GM18907 (cell line): Measurements from ENCODE around the gene MMAB.
A peak's percentile ranks its signal among the peaks of the same experiment; 100 is the strongest.

Source experiments
- ATAC-seq: cut with Tn5 transposase; IDR thresholded peaks from one replicate; pipeline ENCODE4 v1.9.1; 2021; ENCODE audit warnings: mild to moderate bottlenecking, moderate library complexity; ENCODE audit not compliant: unreplicated experiment

The MMAB gene

DNA sequence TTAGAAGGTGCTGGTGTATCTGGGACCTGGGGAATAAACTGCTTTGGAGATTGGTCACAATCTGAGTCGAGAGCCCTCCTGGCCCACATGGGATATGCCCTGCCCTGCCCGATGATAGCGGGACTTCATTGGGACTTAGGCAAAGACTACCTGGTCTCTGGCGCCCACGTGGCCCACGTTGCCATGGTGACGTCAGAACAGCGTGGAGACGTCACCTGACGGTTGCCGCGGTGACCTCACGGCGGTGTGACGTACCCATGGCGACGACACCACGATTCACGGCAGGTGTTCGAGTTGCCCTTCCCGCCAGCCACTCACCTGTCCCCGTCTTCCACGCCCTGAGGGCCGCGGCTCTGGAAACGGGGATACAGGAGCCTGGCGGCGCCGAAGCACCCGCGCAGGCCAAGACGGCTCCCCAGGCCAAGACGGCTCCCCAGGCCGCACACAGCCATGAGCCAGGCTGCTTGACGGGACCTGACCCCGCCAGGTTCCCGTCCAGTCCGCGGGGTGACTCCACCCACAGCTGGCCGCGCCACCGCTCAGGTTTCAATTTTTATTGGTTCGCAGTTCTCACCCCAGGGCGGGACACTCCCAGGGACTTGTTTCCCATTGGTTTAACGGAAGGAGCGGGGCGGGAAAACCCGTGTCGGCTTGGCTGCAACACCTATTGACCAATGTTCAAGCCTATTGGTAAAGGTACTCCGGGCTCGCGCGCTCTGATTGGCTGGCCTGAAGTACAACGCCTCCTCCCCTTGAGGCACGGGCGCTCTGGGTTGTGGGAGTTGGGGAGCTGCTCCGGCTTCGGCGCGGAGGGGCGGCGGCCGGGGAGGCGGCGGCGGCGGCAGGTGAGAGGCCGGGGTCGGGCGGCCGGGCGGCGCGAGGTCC is at the start of gene MMAB, which contains the start of gene MVK:
TSS of gene MMAB (minus strand) at position 476 of the 885 bp plus-strand sequence. CDS start at position 452, 24 bp downstream.
TSS of gene MVK (plus strand) at position 766 of the 885 bp plus-strand sequence. CDS start 1,029 bp downstream, outside the sequence.
- peak; percentile 95 for ATAC-seq

- no peak for ATAC-seq
Observed at GRCh38 chr12:109621901-109622364, 48.6 kb upstream of the MMAB start.

DNA sequence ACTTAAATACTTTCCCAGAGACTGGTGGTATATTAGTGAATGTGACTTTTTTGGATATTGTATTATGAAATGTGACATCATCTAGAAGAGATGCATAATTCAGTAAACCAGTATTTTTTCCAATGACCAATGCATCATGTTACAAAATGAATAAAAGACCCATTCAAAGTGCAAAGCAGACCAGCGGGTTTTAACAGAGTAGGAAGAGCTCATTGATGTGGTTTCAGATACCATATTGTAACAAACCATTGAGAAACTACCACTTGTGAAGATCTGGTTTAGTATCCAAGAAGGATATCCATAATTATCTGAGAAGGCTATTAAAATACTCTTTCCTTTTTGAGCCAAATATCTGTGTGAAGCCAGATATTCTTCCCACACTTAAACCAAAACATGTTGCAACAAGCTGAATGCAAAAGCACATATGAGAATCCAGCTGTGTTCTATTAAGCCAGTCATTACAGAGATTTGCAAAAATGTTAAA is 47.9 kb upstream of the MMAB start:
- ATAC-seq, result no peak

DNA sequence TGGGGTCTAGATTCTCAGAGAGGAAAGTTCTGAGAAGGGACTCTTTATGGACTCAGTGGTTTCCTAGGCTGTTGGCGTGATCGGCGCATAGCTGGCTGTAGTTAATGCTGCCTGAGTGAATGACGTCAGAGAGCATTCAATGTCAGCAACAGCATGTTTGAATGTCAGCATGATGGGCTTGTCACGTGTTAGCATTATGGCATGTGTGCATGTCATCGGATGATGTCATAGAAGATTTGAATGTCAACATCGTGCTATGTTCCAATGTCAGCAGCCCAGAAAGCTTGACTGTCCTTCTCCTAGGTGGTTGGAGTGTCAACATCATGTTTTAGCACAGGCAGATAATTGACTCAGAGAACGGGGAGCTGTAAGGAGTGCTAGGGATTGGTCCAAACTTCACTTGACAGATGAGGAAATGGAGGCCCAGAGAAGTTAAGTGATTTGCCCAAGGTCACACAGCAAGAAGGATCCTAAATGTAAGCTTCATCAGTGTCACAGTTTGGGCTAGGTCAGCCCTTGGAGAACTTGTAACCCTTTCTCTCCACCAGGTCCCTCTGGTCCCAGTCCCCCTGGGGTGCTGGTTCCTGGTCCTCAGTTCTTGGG is 45.8 kb upstream of the MMAB start:
- no peak for ATAC-seq

GRCh38 chr12:109618082-109618481 is 44.8 kb upstream of the MMAB start:
- ATAC-seq, result no peak

- no peak for ATAC-seq
Observed at GRCh38 chr12:109617491-109617890, 44.2 kb upstream of the MMAB start.

DNA sequence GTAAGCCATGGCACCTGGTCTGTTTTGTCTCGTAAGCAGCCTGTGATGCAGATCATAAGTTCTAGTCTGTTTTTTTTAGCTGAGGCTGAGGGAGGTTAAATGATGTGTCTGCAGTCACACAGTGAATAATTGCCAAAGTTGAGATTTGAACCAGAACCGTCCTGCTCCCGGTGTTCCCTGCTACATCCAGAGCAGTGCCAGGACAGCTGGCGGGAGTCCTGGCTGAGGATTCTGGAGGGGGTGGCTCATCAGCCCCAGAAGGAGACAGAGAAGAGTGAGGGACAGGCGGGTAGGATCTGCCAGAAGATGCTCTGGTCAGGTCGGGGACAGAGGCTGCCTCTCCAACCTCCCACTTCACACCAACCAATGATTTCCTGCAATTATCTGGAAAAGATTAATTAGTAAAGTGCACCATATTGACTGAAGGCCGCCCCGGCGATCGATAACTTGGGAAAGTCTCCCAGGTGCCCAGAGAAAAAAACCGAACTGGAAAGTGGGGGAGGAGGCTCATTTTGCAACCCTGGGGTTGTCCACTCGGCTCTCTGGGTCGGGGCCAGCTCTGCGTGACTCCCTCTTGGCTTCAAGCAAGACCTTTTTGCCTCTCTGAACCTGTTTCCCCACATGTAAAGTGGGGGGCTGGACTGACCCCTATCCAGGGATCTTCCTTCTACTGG is 42.4 kb upstream of the MMAB start:
- ATAC-seq, result no peak

- no peak for ATAC-seq
Observed at GRCh38 chr12:109613649-109614455, 40.5 kb upstream of the MMAB start.

- no peak for ATAC-seq
Observed at GRCh38 chr12:109612975-109613502, 39.7 kb upstream of the MMAB start.

- no peak for ATAC-seq
Observed at GRCh38 chr12:109612003-109612402, 38.7 kb upstream of the MMAB start.

DNA sequence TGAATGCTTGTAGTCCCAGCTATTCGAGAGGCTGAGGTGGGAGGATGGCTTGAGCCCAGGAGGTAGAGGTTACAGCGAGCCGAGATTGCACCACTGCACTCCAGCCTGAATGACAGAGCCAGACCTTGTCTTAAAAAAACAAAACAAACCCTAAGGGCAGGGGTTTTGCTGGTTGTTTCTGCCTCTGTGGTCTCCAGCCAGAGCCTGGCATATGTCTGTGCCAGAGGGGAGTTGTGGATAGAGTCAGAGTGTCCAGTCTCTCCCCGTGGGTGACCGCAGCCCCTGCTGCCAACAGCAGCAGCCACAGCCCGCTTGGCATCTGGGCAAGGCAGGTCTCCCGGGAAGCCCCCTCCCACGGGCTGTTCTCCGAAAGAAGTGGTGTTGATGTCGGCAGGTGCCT is 37.9 kb upstream of the MMAB start:
- ATAC-seq, result no peak

DNA sequence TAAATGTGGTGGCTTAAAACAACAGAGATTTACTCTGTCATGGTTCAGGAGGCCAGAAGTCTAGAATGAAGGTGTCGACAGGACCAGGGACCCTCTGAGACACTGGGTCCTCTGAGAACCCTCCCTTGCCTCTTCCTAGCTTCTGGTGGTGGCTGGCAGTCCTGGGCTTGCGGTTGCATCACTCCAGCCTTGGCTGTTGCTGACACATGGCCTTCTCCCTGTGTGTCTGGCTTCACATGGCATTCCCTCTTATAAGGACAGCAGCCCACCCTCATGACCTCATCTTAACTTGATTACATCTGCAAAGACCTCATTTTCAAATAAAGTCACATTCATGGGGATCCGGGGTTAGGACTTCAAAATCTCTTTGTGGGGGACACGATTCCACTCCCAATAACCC is 37.2 kb upstream of the MMAB start:
- ATAC-seq, result no peak

DNA sequence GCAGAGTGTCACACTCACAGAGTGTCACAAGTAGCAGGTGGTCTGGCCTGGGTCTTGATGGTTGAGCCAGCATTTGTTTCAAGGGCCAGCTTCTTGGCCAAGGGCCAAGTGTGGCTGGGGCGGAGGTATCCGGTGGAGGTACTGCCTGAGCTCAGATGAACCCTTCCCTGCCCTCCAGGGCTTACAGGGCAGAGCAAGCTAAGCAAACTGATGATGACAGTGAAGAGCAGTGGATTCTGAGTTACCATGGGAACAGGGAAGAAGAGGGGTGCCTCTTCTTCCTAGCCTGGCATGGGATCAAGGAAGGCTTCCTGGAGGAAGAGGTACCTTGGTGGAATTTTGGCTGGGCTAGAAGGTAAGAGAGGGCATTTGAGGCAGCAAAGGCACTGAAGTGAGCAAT is 36.0 kb upstream of the MMAB start:
- no peak for ATAC-seq

- no peak for ATAC-seq
Observed at GRCh38 chr12:109608793-109609192, 35.5 kb upstream of the MMAB start.

DNA sequence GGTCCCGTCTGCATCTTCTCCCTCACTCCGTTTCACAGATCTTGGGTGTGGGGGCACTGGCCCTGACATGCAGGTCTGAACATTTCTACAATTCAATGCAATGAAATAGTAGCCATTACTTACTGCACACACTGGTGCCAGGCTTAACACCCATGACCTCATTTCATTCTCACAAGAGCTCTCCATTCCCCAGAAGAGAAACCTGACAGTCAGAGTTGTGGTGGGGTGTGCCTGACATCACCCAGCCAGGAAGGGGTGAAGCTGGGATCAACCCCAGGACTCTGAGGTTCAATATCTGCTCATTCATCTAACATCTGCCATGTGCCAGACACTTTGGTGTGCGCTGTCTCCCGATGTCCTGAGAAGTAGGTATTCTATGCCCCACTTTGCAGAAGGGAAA is 35.0 kb upstream of the MMAB start:
- ATAC-seq, result no peak

- ATAC-seq, result no peak
Observed at GRCh38 chr12:109607618-109608017, 34.3 kb upstream of the MMAB start.

DNA sequence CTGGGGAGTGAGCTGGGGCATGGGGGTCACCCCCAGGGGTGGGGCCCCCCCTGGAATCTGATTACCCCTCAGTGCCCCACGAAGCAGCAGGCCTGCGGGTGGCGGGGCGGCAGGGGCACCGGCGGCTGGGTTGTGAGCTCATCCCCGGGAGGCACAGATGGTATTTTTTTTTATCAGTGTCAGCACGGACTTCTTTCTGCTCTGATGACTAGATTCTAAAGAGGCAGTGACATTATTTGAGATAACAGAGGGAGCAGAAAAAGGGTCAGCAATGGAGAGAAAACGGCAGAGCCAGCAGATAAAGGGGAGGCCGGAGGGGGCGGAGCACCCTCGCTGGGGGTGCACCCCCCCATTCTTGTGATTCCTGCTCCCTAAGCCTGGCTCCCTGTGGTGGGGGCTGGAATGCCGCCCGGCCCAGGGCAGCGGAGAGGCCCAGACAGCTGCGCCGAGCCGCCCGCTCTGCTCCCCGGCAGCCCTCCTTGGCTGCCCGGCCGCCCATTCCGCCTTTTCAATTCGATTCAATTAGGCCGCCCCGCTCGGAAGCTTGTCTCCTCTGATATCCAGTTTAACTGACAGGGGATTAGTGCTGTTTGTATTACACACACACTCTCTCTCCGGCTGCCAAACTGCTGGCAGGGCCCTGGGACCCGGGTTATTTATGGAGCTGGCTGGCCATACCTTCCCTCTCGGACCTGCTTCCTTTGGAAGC is 33.2 kb upstream of the MMAB start:
- no peak for ATAC-seq

GRCh38 chr12:109605599-109606228 is 32.4 kb upstream of the MMAB start:
- no peak for ATAC-seq

GRCh38 chr12:109605016-109605415 is 31.7 kb upstream of the MMAB start:
- no peak for ATAC-seq
